AG04450 (cell line): Measurements from ENCODE around the gene ST8SIA2. TPM values are rescaled to one million over a fixed set of nuclear protein-coding genes. Genes with fewer than 3 reads are reported as not detected.

Experiments
- CTCF ChIA-PET: fragments of 300-600, 350-600 bp; formaldehyde crosslinking; extraction: SDS; loops from one replicate; lab custom pipeline; 2022; ENCODE audit warnings: antibody characterized with exemption, inconsistent platforms; lab: Charles Lee
- POLR2A ChIA-PET: fragments of 350-600 bp; formaldehyde crosslinking; extraction: SDS; loops from one replicate; lab custom pipeline; 2021; ENCODE audit warnings: antibody characterized with exemption, inconsistent platforms; lab: Yijun Ruan, JAX
- DNase-seq: peaks from one replicate; pipeline ENCODE4 v3.0.0-alpha.2; 2011; ENCODE audit warnings: low read depth, low spot score
- H3K27ac ChIP-seq: one replicate; pipeline ENCODE4 v1.5.1; 2012; ENCODE audit warnings: low read depth, low read length, control low read depth
- H3K27me3 ChIP-seq: one replicate; pipeline ENCODE4 v1.6.0; 2012; ENCODE audit warnings: low read length; ENCODE audit not compliant: control insufficient read depth, insufficient read depth
- H3K4me3 ChIP-seq: 2 replicates; pipeline ENCODE4 v1.5.1; 2011; ENCODE audit warnings: mild to moderate bottlenecking, low read depth, low read length, control low read depth
- H3K9me3 ChIP-seq: 2 replicates; pipeline ENCODE4 v1.5.1; 2012; ENCODE audit warnings: low read length; ENCODE audit not compliant: control insufficient read depth, insufficient read depth
- polyA plus RNA-seq: library from polyadenylated mRNA; depleted of rRNA; stranded (reverse); fragments of >200 nt; gene quantifications from 2 replicates; pipeline ENCODE4 v1.2.3, GENCODE V29; 2011
- TF ChIP-seq, protein P1 (sequence below): IDR thresholded peaks from 2 replicates; pipeline ENCODE4 v1.5.1; 2011; ENCODE audit warnings: low read depth, low read length, control low read depth, inconsistent platforms

Gene ST8SIA2
- polyA plus RNA-seq, 1 experiment: 0.21 TPM

DNA sequence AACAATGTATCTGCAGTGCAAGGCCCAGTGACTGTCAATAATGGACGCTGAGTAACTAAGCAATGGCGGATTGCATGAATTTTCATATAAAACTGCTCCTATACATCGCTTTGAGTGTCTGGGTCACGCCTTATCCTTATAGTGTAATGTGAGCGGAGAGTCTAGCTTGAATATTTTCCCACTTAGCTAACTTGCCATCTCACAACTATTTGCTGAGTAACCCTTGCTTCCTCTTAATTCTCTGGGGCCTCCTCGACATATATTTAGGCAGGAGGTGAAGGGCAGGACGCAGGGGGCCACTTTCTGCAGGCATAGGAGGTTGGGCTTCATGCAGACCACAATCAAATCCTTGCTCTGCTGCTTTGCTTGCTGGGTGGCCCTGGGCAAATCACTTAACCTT, 24.0 kb downstream of the ST8SIA2 start:
- Histone ChIP-seq H3K27me3 (no peaks in the 10 kb centered on the region), H3K9me3 (no peaks in the 10 kb centered on the region), H3K4me3 (no peak overlapping the region), H3K27ac (no peak overlapping the region)
- ChIA-PET POLR2A (no interaction called here), CTCF (no interaction called here)
- DNase-seq: no peak
- TF ChIP-seq, protein P1, sequence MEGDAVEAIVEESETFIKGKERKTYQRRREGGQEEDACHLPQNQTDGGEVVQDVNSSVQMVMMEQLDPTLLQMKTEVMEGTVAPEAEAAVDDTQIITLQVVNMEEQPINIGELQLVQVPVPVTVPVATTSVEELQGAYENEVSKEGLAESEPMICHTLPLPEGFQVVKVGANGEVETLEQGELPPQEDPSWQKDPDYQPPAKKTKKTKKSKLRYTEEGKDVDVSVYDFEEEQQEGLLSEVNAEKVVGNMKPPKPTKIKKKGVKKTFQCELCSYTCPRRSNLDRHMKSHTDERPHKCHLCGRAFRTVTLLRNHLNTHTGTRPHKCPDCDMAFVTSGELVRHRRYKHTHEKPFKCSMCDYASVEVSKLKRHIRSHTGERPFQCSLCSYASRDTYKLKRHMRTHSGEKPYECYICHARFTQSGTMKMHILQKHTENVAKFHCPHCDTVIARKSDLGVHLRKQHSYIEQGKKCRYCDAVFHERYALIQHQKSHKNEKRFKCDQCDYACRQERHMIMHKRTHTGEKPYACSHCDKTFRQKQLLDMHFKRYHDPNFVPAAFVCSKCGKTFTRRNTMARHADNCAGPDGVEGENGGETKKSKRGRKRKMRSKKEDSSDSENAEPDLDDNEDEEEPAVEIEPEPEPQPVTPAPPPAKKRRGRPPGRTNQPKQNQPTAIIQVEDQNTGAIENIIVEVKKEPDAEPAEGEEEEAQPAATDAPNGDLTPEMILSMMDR: no peak

DNA sequence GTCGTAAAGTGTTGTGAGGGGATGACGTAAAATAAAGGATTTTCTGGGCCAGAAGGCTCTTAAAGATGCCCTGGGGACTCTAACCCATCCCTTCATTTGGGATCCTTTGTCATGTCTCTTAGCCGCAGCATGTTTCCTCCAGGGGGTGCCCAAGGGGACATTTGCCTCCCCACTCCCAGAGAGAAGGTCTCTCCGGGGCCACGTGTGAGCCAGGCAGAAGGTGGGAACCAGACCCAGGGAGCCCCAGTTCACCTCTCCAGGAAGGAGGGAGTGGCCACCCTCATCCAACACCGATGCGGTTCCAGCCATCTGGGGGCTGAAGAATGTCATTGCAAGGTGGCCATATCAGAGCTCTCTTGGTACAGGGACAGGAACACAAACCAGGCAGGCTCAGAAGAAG, 25.2 kb downstream of the ST8SIA2 start:
- no peaks in the 10 kb centered on the region for H3K27me3 ChIP-seq
- no peak for DNase-seq
- no peaks in the 10 kb centered on the region for H3K9me3 ChIP-seq
- ChIA-PET POLR2A (no interaction called here), CTCF (no interaction called here)
- H3K4me3 ChIP-seq: no peak overlapping the region
- no peak overlapping the region for H3K27ac ChIP-seq
- TF ChIP-seq, protein P1: no peak

- H3K9me3 ChIP-seq: no peaks in the 10 kb centered on the region
- H3K4me3 ChIP-seq: no peak overlapping the region
- no peaks in the 10 kb centered on the region for H3K27me3 ChIP-seq
- ChIA-PET CTCF (interaction anchor here (0.9 kb wide), 1 partner anchor 8 kb away, joined by 3 read pairs; no protein-coding TSS in a partner anchor), POLR2A (no interaction called here)
- TF ChIP-seq, protein P1: no peak
- peak; percentile 6 for DNase-seq
- H3K27ac ChIP-seq: no peak overlapping the region
These were observed 28.3 kb downstream of the ST8SIA2 start for GRCh38 chr15:92421976-92422375.

GRCh38 chr15:92425578-92426225, 32.0 kb downstream of the ST8SIA2 start:
- Histone ChIP-seq H3K4me3 (no peak overlapping the region), H3K9me3 (no peaks in the 10 kb centered on the region), H3K27ac (no peak overlapping the region), H3K27me3 (no peaks in the 10 kb centered on the region)
- no peak for DNase-seq
- POLR2A ChIA-PET: no interaction called here
- TF ChIP-seq, protein P1: no peak
- CTCF ChIA-PET: no interaction called here

DNA sequence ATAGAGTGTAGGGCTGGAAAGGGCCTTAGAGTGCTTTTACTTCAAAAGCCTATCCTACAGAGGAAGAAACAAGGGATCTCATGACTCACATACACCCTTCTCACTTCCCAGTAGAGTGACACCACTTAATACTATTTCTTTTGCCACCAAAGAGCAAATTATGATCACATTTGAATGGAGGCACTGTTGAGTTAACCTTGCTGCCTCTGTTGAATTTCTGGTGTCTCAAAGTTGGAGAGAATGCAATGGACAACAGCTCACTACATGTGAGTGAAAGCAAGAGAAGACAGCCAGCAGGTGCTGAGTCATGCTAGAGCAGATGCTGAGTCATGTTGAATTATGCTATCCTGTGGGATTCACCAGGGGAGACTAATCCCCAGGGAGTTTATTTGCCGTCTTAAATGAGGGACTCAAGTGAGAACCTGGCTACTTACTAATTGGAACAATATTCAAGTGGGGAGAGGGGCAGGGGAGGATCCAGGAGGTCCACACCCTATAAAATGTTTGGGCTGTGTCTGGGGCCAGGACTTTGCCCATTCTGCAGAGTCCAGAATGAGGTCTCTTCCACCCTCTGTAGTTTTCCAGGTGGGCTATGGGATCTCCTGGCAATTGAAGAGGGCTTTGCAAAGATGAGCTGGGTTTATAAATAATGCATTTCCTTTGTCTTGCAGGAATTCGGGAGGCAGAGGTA, 35.8 kb downstream of the ST8SIA2 start:
- CTCF ChIA-PET: no interaction called here
- DNase-seq: peak; percentile 27
- Histone ChIP-seq H3K4me3 (no peak overlapping the region), H3K27ac (no peak overlapping the region), H3K9me3 (no peaks in the 10 kb centered on the region), H3K27me3 (no peaks in the 10 kb centered on the region)
- TF ChIP-seq, protein P1: no peak
- POLR2A ChIA-PET: no interaction called here
